Lower leg skin (tissue), 4 donors: Measurements from ENCODE around the gene CBR1. TPM values are rescaled to one million over a fixed set of nuclear protein-coding genes. Genes with fewer than 3 reads are reported as not detected.

ENCODE experiments used
- DNase-seq, 2 donors: peaks; one replicate each; pipeline ENCODE4 v3.0.0-alpha.2; 2019; ENCODE audit warnings: low spot score in 2 of 2
- H3K4me3 ChIP-seq: fragments of 200-600 bp; sonication (generic); 2 replicates; pipeline ENCODE4 v1.5.1; 2017; ENCODE audit warnings: mild to moderate bottlenecking, low read depth; ENCODE audit not compliant: poor library complexity, severe bottlenecking
- POLR2A ChIP-seq, 2 donors: fragments of 450-650 bp; IDR thresholded peaks; one replicate each; pipeline ENCODE4 v1.6.1; 2016 to 2017; ENCODE audit warnings: antibody characterized with exemption in 2 of 2, mild to moderate bottlenecking in 1 of 2, moderate library complexity in 1 of 2
- WGBS, 2 donors: methylation state at CpG; one replicate each; pipeline ENCODE4 v1.1.5; 2018; 5-methylcytosine and 5-hydroxymethylcytosine counted together
- intact Hi-C: fragments of 100-400 bp; cut with DNase I; formaldehyde crosslinking; loops from one replicate; pipeline ENCODE4 v1.15.0; 2023; ENCODE audit warnings: low total_unique reads
- total RNA-seq, 4 donors: library from RNA; depleted of rRNA; stranded (reverse); fragments of >200 nt; gene quantifications; one replicate each; pipeline ENCODE4 v1.1.0, GENCODE V29; 2016
- TF ChIP-seq, protein P1 (sequence below), 3 donors: fragments of 450-650 bp; IDR thresholded peaks; one replicate each; pipeline ENCODE4 v1.5.1; 2016; ENCODE audit warnings: antibody characterized with exemption in 3 of 3, mild to moderate bottlenecking in 3 of 3, moderate library complexity in 2 of 3

The CBR1 gene
- total RNA-seq, 4 donors from 2014 or later: 312 to 945 (median 473) TPM

DNA sequence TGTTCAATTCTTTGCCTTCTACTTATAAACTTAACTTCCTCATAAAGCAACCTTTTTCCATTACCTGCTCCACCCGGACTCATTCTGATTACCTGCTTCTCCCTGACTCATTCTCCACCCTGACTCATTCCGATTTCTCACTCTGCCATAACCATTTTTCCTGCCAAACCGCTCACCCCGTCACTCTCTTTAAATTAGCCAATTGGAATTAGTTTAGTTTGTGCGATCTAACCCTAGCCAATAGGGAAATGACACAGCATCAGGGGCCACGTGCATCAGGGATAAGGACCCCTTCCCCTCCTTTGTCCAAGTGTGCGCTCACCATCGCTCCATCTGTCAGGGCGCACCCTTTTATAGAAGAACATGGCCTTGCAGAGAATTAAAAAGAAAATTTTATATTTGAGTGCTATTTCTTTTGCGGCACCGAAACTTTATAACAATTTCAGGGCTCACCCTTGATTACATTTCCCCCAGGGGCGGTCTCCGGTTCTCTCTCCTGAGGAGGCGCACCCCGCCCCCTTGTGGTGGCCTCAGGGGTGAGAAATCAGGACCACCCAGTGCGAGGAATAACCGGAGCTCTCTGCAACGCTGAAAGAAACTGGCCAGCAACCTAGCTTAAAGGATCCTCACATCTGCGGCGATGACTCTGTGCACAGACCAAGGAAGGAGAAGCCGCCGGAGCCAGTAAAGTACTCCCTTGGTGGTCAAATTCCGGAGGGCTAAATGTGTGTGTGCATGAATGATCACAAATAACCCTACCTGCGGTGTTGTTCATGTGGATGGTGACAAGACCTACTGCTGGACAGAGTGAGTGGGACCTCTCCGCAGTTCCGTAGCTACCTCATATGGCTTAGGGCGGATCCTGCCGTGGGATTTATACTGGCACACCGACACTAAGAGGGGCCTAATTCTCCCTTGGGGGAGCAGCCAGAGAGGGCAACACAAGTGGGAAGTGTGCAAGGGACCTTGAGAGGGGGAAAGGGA lies 34.8 kb downstream of the CBR1 start:
- H3K4me3 ChIP-seq: no peak overlapping the region
- TF ChIP-seq, protein P1, sequence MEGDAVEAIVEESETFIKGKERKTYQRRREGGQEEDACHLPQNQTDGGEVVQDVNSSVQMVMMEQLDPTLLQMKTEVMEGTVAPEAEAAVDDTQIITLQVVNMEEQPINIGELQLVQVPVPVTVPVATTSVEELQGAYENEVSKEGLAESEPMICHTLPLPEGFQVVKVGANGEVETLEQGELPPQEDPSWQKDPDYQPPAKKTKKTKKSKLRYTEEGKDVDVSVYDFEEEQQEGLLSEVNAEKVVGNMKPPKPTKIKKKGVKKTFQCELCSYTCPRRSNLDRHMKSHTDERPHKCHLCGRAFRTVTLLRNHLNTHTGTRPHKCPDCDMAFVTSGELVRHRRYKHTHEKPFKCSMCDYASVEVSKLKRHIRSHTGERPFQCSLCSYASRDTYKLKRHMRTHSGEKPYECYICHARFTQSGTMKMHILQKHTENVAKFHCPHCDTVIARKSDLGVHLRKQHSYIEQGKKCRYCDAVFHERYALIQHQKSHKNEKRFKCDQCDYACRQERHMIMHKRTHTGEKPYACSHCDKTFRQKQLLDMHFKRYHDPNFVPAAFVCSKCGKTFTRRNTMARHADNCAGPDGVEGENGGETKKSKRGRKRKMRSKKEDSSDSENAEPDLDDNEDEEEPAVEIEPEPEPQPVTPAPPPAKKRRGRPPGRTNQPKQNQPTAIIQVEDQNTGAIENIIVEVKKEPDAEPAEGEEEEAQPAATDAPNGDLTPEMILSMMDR (IDR thresholded peaks at IDR 0.05): no peak
- TF ChIP-seq POLR2A (IDR thresholded peaks at IDR 0.05): no peak
- no peak for DNase-seq
- intact Hi-C loops: no loop called here
- WGBS, 2 donors: 42% methylated on average over 29 of the region's 29 CpGs

DNA sequence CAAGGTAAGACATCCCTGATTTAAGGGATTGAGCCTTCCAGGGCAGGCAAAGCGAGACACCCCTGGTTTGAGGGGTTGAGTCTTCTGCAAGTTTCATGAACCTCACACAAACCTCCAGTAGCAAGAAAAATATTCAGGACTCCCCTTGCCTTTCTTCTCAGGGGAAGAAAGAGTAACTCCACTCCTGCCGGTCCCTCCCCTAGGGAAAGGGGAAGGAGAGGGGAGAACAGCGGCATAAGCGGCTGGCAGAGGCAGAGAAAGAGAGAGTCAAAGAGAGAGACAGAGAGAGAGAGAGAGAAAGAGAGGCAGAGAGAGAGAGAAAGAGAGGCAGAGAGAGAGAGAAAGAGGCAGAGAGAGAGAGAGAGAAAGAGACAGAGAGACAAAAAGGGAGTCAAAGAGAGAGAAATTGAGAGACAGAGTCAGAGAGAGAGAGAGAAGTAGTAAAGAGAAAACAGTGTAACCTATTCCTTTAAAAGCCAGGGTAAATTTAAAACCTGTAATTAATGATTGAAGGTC lies 35.6 kb downstream of the CBR1 start:
- intact Hi-C loops: no loop called here
- no peak for DNase-seq
- 76 to 86% methylated on average over 4 of the region's 4 CpGs for WGBS, 2 donors
- no peak for TF ChIP-seq POLR2A (IDR thresholded peaks at IDR 0.05)
- TF ChIP-seq, protein P1 (IDR thresholded peaks at IDR 0.05): no peak
- no peak overlapping the region for H3K4me3 ChIP-seq

DNA sequence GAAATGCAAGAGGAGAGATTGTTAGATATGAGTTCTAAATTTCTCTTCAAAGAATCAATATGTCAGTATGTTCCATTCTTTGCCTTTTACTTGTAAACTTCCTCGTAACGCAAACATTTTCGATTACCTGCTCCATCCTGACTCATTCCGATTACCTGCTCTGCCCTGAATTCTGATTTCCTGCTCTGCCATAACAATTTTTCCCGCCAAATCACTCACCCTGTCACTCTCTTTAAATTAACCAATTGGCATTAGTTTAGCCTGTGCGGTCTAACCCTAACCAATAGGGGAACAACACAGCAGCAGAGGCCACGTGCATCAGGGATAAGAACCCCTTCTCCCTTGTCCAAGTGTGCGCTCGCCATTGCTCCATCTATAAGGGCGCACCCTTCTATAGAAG lies 40.0 kb downstream of the CBR1 start:
- no peak for TF ChIP-seq POLR2A (IDR thresholded peaks at IDR 0.05)
- TF ChIP-seq, protein P1 (IDR thresholded peaks at IDR 0.05): no peak
- intact Hi-C loops: loop anchor here (10.0 kb wide), 1 partner anchor 255 kb away; no protein-coding TSS in a partner anchor
- DNase-seq: no peak
- WGBS, 2 donors: 95% methylated on average over 10 of the region's 10 CpGs
- no peak overlapping the region for H3K4me3 ChIP-seq

DNA sequence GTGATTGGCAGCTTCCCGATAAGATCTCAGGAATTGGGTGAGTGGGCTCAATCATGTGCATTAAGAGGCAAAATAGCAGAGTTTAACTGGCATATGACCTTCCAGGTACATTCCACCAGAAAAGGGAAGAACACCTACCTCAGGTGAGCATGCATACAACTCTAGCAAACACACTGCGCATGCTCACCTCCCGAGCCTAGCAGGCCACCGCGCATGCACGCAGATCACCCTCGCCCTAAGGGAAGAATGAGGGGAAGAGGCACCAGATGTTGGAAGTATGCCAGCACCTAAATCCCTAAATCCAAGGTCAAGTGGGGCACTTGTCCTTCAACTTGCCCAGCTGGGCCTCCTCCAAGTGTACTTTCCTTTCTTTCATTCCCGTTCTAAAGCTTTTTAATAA lies 41.4 kb downstream of the CBR1 start:
- WGBS, 2 donors: 72 to 75% methylated on average over 8 of the region's 8 CpGs
- intact Hi-C loops: loop anchor here (10.0 kb wide), 1 partner anchor 256 kb away; no protein-coding TSS in a partner anchor
- no peak overlapping the region for H3K4me3 ChIP-seq
- TF ChIP-seq, protein P1 (IDR thresholded peaks at IDR 0.05): no peak
- TF ChIP-seq POLR2A (IDR thresholded peaks at IDR 0.05): no peak
- DNase-seq: no peak

DNA sequence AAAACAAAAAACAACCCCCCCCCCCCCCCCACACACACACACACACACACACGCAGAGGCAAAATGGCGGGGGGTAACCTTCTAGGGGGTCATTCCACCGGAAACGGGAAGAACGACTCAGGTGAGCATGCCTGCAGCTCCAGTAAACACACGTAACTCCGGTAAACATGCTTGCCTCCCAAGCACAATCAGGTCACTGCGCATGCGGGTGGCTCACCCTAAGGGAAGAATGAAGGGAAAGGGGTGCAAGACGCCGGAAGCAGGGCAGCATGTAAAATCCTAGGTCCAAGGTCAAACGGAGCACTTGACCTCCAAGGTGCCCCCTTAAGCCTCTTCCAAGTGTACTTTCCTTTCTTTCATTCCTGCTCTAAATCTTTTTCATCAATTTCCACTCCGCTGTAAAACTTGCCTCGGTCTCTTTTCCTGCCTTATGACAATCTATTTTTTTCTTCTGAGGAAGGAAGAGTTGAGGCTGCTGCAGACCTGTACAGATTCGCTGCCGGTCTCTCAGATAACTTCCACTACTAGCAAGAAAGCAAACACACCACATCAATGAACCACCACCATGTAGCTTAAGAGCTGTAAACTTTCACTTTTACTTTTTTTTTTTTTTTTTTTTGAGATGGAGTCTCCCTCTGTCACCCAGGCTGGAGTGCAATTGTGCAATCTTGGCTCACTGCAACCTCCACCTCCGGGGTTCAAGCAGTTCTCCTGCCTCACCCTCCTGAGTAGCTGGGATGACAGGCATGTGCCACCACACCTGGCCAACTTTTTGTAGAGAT lies 44.0 kb downstream of the CBR1 start:
- TF ChIP-seq, protein P1 (IDR thresholded peaks at IDR 0.05): no peak
- no peak for TF ChIP-seq POLR2A (IDR thresholded peaks at IDR 0.05)
- 42 to 51% methylated on average over 17 of the region's 17 CpGs for WGBS, 2 donors
- intact Hi-C loops: loop anchor here (10.0 kb wide), 1 partner anchor 259 kb away; no protein-coding TSS in a partner anchor
- no peak overlapping the region for H3K4me3 ChIP-seq
- DNase-seq: no peak
